LNCAP (cell line): Measurements from ENCODE around the gene CAMK4.

ENCODE experiments used
- CTCF ChIP-seq: fragments of 450-650 bp; IDR thresholded peaks from 2 replicates; pipeline ENCODE4 v1.5.1; 2017; ENCODE audit warnings: mild to moderate bottlenecking

CAMK4 gene

GRCh38 chr5:111425205-111425604 lies 201.0 kb downstream of the CAMK4 start:
- no peak for TF ChIP-seq CTCF

- TF ChIP-seq CTCF, result no peak
Observed at GRCh38 chr5:111427762-111428161, 203.6 kb downstream of the CAMK4 start.

GRCh38 chr5:111432883-111433536 lies 208.8 kb downstream of the CAMK4 start:
- no peak for TF ChIP-seq CTCF

- TF ChIP-seq CTCF, result no peak
Observed at GRCh38 chr5:111434800-111435199, 210.6 kb downstream of the CAMK4 start.

GRCh38 chr5:111439473-111440075 lies 215.4 kb downstream of the CAMK4 start:
- no peak for TF ChIP-seq CTCF

GRCh38 chr5:111447099-111447498 lies 222.9 kb downstream of the CAMK4 start:
- TF ChIP-seq CTCF, result no peak

GRCh38 chr5:111447822-111448221 lies 223.6 kb downstream of the CAMK4 start:
- TF ChIP-seq CTCF, result no peak

GRCh38 chr5:111453295-111453694 lies 229.1 kb downstream of the CAMK4 start:
- no peak for TF ChIP-seq CTCF
